Measurements from ENCODE around the gene SERF1A. TPM values are rescaled to one million over a fixed set of nuclear protein-coding genes. Genes with fewer than 3 reads are reported as not detected.

The SERF1A gene
- total RNA-seq, result 1.7 and 8.5 TPM in 2 replicates

GRCh38 chr5:70900533-70901271 lies at the start of gene SERF1A:
Gene SERF1A (plus strand): TSS chr5:70900669. CDS start chr5:70900870, 201 bp downstream.

Other genes with a start within 250 kb of the SERF1A start
- gene SMN1, start 24.4 kb downstream of the SERF1A start, total RNA-seq, result 25.4 and 28.7 TPM in 2 replicates
- 2.5 and 5.8 TPM in 2 replicates for gene NAIP, start 124.7 kb downstream of the SERF1A start, total RNA-seq
- 23.4 and 24.6 TPM in 2 replicates for gene GTF2H2, start 167.0 kb downstream of the SERF1A start, total RNA-seq

Measured in aortic smooth muscle cell (primary cell).